BLaER1 (cell line): ENCODE data around the gene POLR1C.

Experiments used
- H3K27ac ChIP-seq: shearing (Covaris generic); formaldehyde crosslinking; 2 replicates; pipeline ENCODE4 v1.8.1; 2022
- H3K27me3 ChIP-seq: shearing (Covaris generic); formaldehyde crosslinking; 2 replicates; pipeline ENCODE4 v1.8.1; 2022
- H3K36me3 ChIP-seq: shearing (Covaris generic); formaldehyde crosslinking; 2 replicates; pipeline ENCODE4 v1.8.1; 2022
- H3K4me1 ChIP-seq: shearing (Covaris generic); formaldehyde crosslinking; 2 replicates; pipeline ENCODE4 v1.8.1; 2022
- H3K4me2 ChIP-seq: shearing (Covaris generic); formaldehyde crosslinking; 2 replicates; pipeline ENCODE4 v1.8.1; 2022
- H3K4me3 ChIP-seq: shearing (Covaris generic); formaldehyde crosslinking; 2 replicates; pipeline ENCODE4 v1.8.1; 2022
- H3K9ac ChIP-seq: shearing (Covaris generic); formaldehyde crosslinking; 2 replicates; pipeline ENCODE4 v1.8.1; 2022
- H3K9me3 ChIP-seq: shearing (Covaris generic); formaldehyde crosslinking; 2 replicates; pipeline ENCODE4 v1.8.1; 2022
- H4K20me1 ChIP-seq: shearing (Covaris generic); formaldehyde crosslinking; 2 replicates; pipeline ENCODE4 v1.8.1; 2022
- Cebpa-rat ChIP-seq: shearing (Covaris generic); IDR thresholded peaks from 2 replicates; pipeline ENCODE4 v1.8.1; 2022

POLR1C gene

DNA sequence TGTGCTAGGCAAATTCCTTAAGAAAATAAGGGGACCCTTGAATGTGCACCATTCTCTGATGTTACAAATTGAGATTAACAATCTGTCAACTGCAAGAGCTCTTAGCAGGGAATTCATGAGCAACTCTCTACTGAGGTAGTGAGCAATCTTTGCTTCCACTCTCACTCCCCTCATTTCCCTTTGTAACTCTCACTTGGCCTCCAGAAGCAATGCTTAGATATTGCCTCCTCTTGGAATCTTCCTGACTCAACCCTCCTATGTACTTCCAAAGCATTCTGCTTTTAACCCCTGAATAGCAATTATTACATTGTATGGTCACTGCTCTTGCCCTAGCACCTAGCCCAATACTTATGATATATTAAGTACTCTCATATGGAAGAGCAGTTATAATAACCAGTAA lies 42.4 kb downstream of the POLR1C start:
- H3K4me1 ChIP-seq: no peaks in the 10 kb centered on the region
- H4K20me1 ChIP-seq: no peaks in the 10 kb centered on the region
- no peak for TF ChIP-seq Cebpa-rat
- H3K9me3 ChIP-seq: no peaks in the 10 kb centered on the region
- no peaks in the 10 kb centered on the region for H3K27me3 ChIP-seq
- H3K9ac ChIP-seq: no peak overlapping the region
- peaks cover 100% of the 10 kb centered on the region for H3K36me3 ChIP-seq
- H3K27ac ChIP-seq: no peak overlapping the region
- no peak overlapping the region for H3K4me3 ChIP-seq
- H3K4me2 ChIP-seq: no peak overlapping the region

- Histone ChIP-seq H3K4me2 (no peak overlapping the region), H3K9me3 (no peaks in the 10 kb centered on the region), H3K36me3 (peaks cover 75% of the 10 kb centered on the region), H3K27me3 (no peaks in the 10 kb centered on the region), H3K4me3 (no peak overlapping the region), H3K27ac (no peak overlapping the region), H3K4me1 (peaks cover 13% of the 10 kb centered on the region), H4K20me1 (peaks cover 48% of the 10 kb centered on the region), H3K9ac (no peak overlapping the region)
- no peak for TF ChIP-seq Cebpa-rat
Observed at GRCh38 chr6:43570876-43571441, 54.1 kb downstream of the POLR1C start.
